ENCODE data around the gene WNT9A. TPM values are rescaled to one million over a fixed set of nuclear protein-coding genes. Genes with fewer than 3 reads are reported as not detected.

The WNT9A gene
- polyA plus RNA-seq, 1 of the 3 experiments (the other 2 are of a cell fraction), result 0.31 TPM

- Histone ChIP-seq H2AFZ (ENCODE audit: low read depth) (no peak overlapping the region), H4K20me1 (ENCODE audit: insufficient read depth) (no peaks in the 10 kb centered on the region), H3K9me2 (no peaks in the 10 kb centered on the region), H3K36me3 (replicated peaks in 1 of 2; ENCODE audit: control insufficient read depth in 1 of 2, insufficient read depth in 2 of 2, low read length in 1 of 2) (no peaks in the 10 kb centered on the region), H3K4me3 (ENCODE audit: low read depth in 2 of 2, low read length in 1 of 2) (no peak overlapping the region), H3K79me2 (ENCODE audit: insufficient read depth) (no peaks in the 10 kb centered on the region), H3K4me1 (ENCODE audit: control insufficient read depth in 1 of 2, insufficient read depth in 2 of 2, low read depth in 1 of 2, low read length in 1 of 2) (peaks cover 0 to 11% of the 10 kb centered on the region in 2 experiments; a peak in 1 of 4 replicates), H3K9me3 (no peaks in the 10 kb centered on the region), H3K9ac (no peak overlapping the region), H3F3A (replicated peaks; ENCODE audit: insufficient read depth) (no peaks in the 10 kb centered on the region), H3K27me3 (ENCODE audit: insufficient read depth) (no peaks in the 10 kb centered on the region), H3K4me2 (no peak overlapping the region), H3K27ac (ENCODE audit: low read depth in 2 of 2, low read length in 1 of 2) (no peak overlapping the region)
- POLR2A ChIA-PET, result no interaction called here
- CTCF ChIA-PET, result no interaction called here
- WGBS (ENCODE audit: low lambda C conversion rate), result 64% methylated on average over 13 of the region's 35 CpGs
- TF ChIP-seq GATA2 (CRISPR knock-in tag; IDR thresholded peaks at IDR 0.05), result no peak
- TF ChIP-seq EP300 (IDR thresholded peaks at IDR 0.05; ENCODE audit: borderline replicate concordance in 1 of 2, low read depth in 1 of 2, low read length in 1 of 2), result no peak
- TF ChIP-seq RXRA (IDR thresholded peaks at IDR 0.05; ENCODE audit: borderline replicate concordance, low read depth), result no peak
- no peak for TF ChIP-seq MEF2A (IDR thresholded peaks at IDR 0.05; ENCODE audit: borderline replicate concordance, low read depth)
- no peak for TF ChIP-seq TCF12 (IDR thresholded peaks at IDR 0.05)
- TF ChIP-seq, protein P1, sequence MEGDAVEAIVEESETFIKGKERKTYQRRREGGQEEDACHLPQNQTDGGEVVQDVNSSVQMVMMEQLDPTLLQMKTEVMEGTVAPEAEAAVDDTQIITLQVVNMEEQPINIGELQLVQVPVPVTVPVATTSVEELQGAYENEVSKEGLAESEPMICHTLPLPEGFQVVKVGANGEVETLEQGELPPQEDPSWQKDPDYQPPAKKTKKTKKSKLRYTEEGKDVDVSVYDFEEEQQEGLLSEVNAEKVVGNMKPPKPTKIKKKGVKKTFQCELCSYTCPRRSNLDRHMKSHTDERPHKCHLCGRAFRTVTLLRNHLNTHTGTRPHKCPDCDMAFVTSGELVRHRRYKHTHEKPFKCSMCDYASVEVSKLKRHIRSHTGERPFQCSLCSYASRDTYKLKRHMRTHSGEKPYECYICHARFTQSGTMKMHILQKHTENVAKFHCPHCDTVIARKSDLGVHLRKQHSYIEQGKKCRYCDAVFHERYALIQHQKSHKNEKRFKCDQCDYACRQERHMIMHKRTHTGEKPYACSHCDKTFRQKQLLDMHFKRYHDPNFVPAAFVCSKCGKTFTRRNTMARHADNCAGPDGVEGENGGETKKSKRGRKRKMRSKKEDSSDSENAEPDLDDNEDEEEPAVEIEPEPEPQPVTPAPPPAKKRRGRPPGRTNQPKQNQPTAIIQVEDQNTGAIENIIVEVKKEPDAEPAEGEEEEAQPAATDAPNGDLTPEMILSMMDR (IDR thresholded peaks at IDR 0.05), result no peak
- no peak for TF ChIP-seq USF1 (IDR thresholded peaks at IDR 0.05; ENCODE audit: borderline replicate concordance, low read depth)
- TF ChIP-seq TAF1 (IDR thresholded peaks at IDR 0.05; ENCODE audit: borderline replicate concordance, low read depth, low read length), result no peak
- no peak for DNase-seq
Observed at GRCh38 chr1:227921461-227922185, 26.1 kb downstream of the WNT9A start.

DNA sequence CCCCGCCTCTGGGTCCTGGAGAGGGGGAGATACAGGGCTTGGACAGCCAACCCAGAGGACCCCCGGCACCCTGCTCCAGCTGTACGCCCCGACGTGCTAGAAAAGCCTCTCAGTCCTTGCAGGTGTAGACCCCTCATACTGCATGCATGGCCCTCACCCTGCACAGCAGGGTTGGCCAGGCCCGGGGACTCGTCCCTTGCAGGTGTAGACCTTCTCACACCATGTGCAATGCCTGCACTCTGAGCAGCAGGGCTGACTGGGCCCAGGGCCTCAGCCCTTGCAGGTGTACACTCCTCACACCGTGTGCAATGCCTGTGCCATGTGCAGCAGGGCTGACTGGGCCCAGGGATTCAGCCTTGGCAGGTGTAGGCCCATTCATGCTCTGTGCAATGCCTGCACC lies 26.8 kb downstream of the WNT9A start:
- Histone ChIP-seq H3F3A (replicated peaks; ENCODE audit: insufficient read depth) (no peaks in the 10 kb centered on the region), H2AFZ (ENCODE audit: low read depth) (no peak overlapping the region), H3K9me2 (no peaks in the 10 kb centered on the region), H3K36me3 (replicated peaks in 1 of 2; ENCODE audit: control insufficient read depth in 1 of 2, insufficient read depth in 2 of 2, low read length in 1 of 2) (no peaks in the 10 kb centered on the region), H3K4me1 (ENCODE audit: control insufficient read depth in 1 of 2, insufficient read depth in 2 of 2, low read depth in 1 of 2, low read length in 1 of 2) (peaks cover 0 to 11% of the 10 kb centered on the region in 2 experiments; a peak in 1 of 4 replicates), H3K4me2 (no peak overlapping the region), H3K27ac (ENCODE audit: low read depth in 2 of 2, low read length in 1 of 2) (no peak overlapping the region), H3K27me3 (ENCODE audit: insufficient read depth) (no peaks in the 10 kb centered on the region), H3K79me2 (ENCODE audit: insufficient read depth) (no peaks in the 10 kb centered on the region), H3K9ac (no peak overlapping the region), H4K20me1 (ENCODE audit: insufficient read depth) (no peaks in the 10 kb centered on the region), H3K9me3 (no peaks in the 10 kb centered on the region), H3K4me3 (ENCODE audit: low read depth in 2 of 2, low read length in 1 of 2) (no peak overlapping the region)
- WGBS (ENCODE audit: low lambda C conversion rate), result 96% methylated on average over 4 of the region's 8 CpGs
- no peak for TF ChIP-seq GATA2 (CRISPR knock-in tag; IDR thresholded peaks at IDR 0.05)
- TF ChIP-seq NRF1 (IDR thresholded peaks at IDR 0.05; ENCODE audit: low read depth, low read length), result no peak
- no peak for TF ChIP-seq FOXJ3 (CRISPR knock-in tag; IDR thresholded peaks at IDR 0.05)
- TF ChIP-seq, protein P2, sequence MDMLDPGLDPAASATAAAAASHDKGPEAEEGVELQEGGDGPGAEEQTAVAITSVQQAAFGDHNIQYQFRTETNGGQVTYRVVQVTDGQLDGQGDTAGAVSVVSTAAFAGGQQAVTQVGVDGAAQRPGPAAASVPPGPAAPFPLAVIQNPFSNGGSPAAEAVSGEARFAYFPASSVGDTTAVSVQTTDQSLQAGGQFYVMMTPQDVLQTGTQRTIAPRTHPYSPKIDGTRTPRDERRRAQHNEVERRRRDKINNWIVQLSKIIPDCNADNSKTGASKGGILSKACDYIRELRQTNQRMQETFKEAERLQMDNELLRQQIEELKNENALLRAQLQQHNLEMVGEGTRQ (IDR thresholded peaks at IDR 0.05; ENCODE audit: borderline replicate concordance, low read depth, low read length), result no peak
- POLR2A ChIA-PET, result no interaction called here
- CTCF ChIA-PET, result interaction anchor here (0.6 kb wide), 1 partner anchor 72 kb away, joined by 3 read pairs; no protein-coding TSS in a partner anchor
- DNase-seq, result no peak

All from SK-N-SH (cell line).